Endothelial cell of umbilical vein (primary cell): ENCODE results near the gene MFAP4. TPM values are rescaled to one million over a fixed set of nuclear protein-coding genes. Genes with fewer than 3 reads are reported as not detected.

Experiments
- BruUV-seq: library from RNA; stranded (reverse); fragments of 400-500 nt; replicated peaks from 2 replicates; lab custom pipeline; 2021; lab: Mats Ljungman, UMichigan
- CTCF ChIA-PET: fragments of 300-600, 350-600 bp; sonication (Branson Sonifier 250); formaldehyde crosslinking; loops from one replicate; lab custom pipeline; 2021; ENCODE audit warnings: antibody characterized with exemption, inconsistent platforms; lab: Charles Lee
- POLR2A ChIA-PET: fragments of 300-600, 350-600 bp; sonication (Branson Sonifier 250); formaldehyde crosslinking; loops from one replicate; lab custom pipeline; 2021; ENCODE audit warnings: antibody characterized with exemption, inconsistent platforms; lab: Charles Lee
- DNase-seq: peaks from one replicate; pipeline ENCODE4 v3.0.0-alpha.2; 2011; ENCODE audit warnings: low read depth, low spot score
- FAIRE-seq: peaks from 2 replicates; lab custom pipeline; 2011; peaks lifted over from hg19 to GRCh38; lab: Jason Lieb, UNC
- H2AFZ ChIP-seq: 2 replicates; pipeline ENCODE4 v1.6.0; 2012; ENCODE audit warnings: low read depth, low read length, control low read depth, inconsistent platforms
- H3K27ac ChIP-seq: 2 replicates; pipeline ENCODE4 v1.5.1; 2011; ENCODE audit warnings: low read depth, mild to moderate bottlenecking, control low read depth, low read length, moderate library complexity; ENCODE audit not compliant: insufficient read depth
- H3K27me3 ChIP-seq, 2 experiments: 2 replicates each; pipeline versions ENCODE4 v1.6.0 to v1.6.1; 2011; ENCODE audit warnings: low read length in 2 of 2, mixed read lengths in 1 of 2; ENCODE audit not compliant: control insufficient read depth in 2 of 2, insufficient read depth in 2 of 2
- H3K36me3 ChIP-seq, 2 experiments: 2 replicates in 1 of 2; 3 replicates in 1 of 2; pipeline ENCODE4 v1.5.1; 2011; ENCODE audit warnings: low read length in 2 of 2, mild to moderate bottlenecking in 1 of 2, moderate library complexity in 1 of 2; ENCODE audit not compliant: control insufficient read depth in 2 of 2, insufficient read depth in 2 of 2; ENCODE audit errors: extremely low read depth in 1 of 2
- H3K4me1 ChIP-seq: 3 replicates; pipeline ENCODE4 v1.5.1; 2011; ENCODE audit warnings: mild to moderate bottlenecking, low read length; ENCODE audit not compliant: control insufficient read depth, insufficient read depth; ENCODE audit errors: extremely low read depth
- H3K4me2 ChIP-seq: 2 replicates; pipeline ENCODE4 v1.6.1; 2011; ENCODE audit warnings: low read length, control low read depth, mixed read lengths; ENCODE audit not compliant: insufficient read depth
- H3K4me3 ChIP-seq, 3 experiments: fragments of 200-600 bp in 1 of 3; sonication (generic), shearing (Covaris generic) in 1 of 3; replicated peaks in 1 of 3; 2 replicates each; pipeline ENCODE4 v1.5.1; 2011 to 2016; ENCODE audit warnings: control low read depth in 3 of 3, low read length in 3 of 3, mild to moderate bottlenecking in 2 of 3, inconsistent platforms in 1 of 3, low read depth in 1 of 3, moderate library complexity in 1 of 3; ENCODE audit not compliant: insufficient read depth in 1 of 3
- H3K79me2 ChIP-seq: 2 replicates; pipeline ENCODE4 v1.6.0; 2012; ENCODE audit warnings: low read length, inconsistent platforms; ENCODE audit not compliant: control insufficient read depth, insufficient read depth
- H3K9ac ChIP-seq: replicated peaks from 2 replicates; pipeline ENCODE3; 2011; ENCODE audit warnings: low read length, control low read depth; ENCODE audit not compliant: insufficient read depth; ENCODE audit errors: extremely low read depth
- H3K9me1 ChIP-seq: replicated peaks from 3 replicates; pipeline ENCODE4 v1.6.0; 2011; ENCODE audit warnings: mild to moderate bottlenecking, low read length; ENCODE audit not compliant: control insufficient read depth, insufficient read depth; ENCODE audit errors: extremely low read depth
- H3K9me3 ChIP-seq: replicated peaks from 2 replicates; pipeline ENCODE4 v1.5.1; 2012; ENCODE audit warnings: low read length, inconsistent platforms; ENCODE audit not compliant: control insufficient read depth, insufficient read depth
- H4K20me1 ChIP-seq: replicated peaks from 2 replicates; pipeline ENCODE3; 2011; ENCODE audit warnings: mild to moderate bottlenecking, low read length; ENCODE audit not compliant: control insufficient read depth, insufficient read depth; ENCODE audit errors: extremely low read depth
- CTCF ChIP-seq, 2 donors: IDR thresholded peaks; 1 replicate in 1 of 2; 2 replicates in 1 of 2; pipeline ENCODE4 v1.5.1; 2011; ENCODE audit warnings: low read length in 2 of 2, mild to moderate bottlenecking in 2 of 2, moderate library complexity in 2 of 2, control low read depth in 1 of 2, inconsistent platforms in 1 of 2, low read depth in 1 of 2; ENCODE audit not compliant: insufficient read depth in 1 of 2; ENCODE audit errors: extremely low read depth in 1 of 2
- EZH2 ChIP-seq: IDR thresholded peaks from 2 replicates; pipeline ENCODE4 v1.6.1; 2012; ENCODE audit warnings: borderline replicate concordance, low read depth, mild to moderate bottlenecking, moderate library complexity, low read length, inconsistent platforms; ENCODE audit not compliant: severe bottlenecking
- FOS ChIP-seq: IDR thresholded peaks from 2 replicates; pipeline ENCODE4 v1.6.1; 2011; ENCODE audit warnings: mild to moderate bottlenecking, low read length, moderate library complexity, borderline replicate concordance; ENCODE audit not compliant: insufficient read depth
- GATA2 ChIP-seq: IDR thresholded peaks from 2 replicates; pipeline ENCODE4 v1.7.0; 2011; ENCODE audit warnings: low read depth, mild to moderate bottlenecking, moderate library complexity, mixed read lengths, low read length; ENCODE audit not compliant: insufficient read length, insufficient read depth
- JUN ChIP-seq: IDR thresholded peaks from 2 replicates; pipeline ENCODE4 v1.6.1; 2011; ENCODE audit warnings: borderline replicate concordance, low read depth; ENCODE audit not compliant: insufficient read length, insufficient read depth
- MYC ChIP-seq: IDR thresholded peaks from one replicate; pipeline ENCODE4 v1.6.1; 2011; ENCODE audit warnings: mild to moderate bottlenecking, low read depth, low read length
- POLR2A ChIP-seq: IDR thresholded peaks from 2 replicates; pipeline ENCODE4 v1.6.1; 2012; ENCODE audit warnings: low read depth, mild to moderate bottlenecking, control low read depth, low read length
- POLR2AphosphoS5 ChIP-seq: IDR thresholded peaks from 2 replicates; pipeline ENCODE4 v1.6.1; 2012; ENCODE audit warnings: low read depth, mild to moderate bottlenecking, control low read depth, low read length, moderate library complexity; ENCODE audit not compliant: insufficient read depth
- dilution Hi-C: fragments of 300-500 bp; cut with MboI; formaldehyde crosslinking; loops from one replicate; pipeline ENCODE4 v1.15.0; 2019; ENCODE audit warnings: low sequenced_read_pairs; ENCODE audit not compliant: extremely low pct_ligation_motif_present
- intact Hi-C: fragments of 100-400 bp; cut with micrococcal nuclease; formaldehyde crosslinking; loops from one replicate; pipeline ENCODE4 v1.10.0; 2022
- polyA plus RNA-seq, 4 experiments: library from polyadenylated mRNA; depleted of rRNA in 3 of 4; stranded (reverse) in 3 of 4; unstranded in 1 of 4; fragments of >200 nt; gene quantifications; 2 replicates each; pipeline versions ENCODE4 v1.2.1 to v1.2.3, GENCODE V29; 2011 to 2012; ENCODE audit warnings: missing spikeins in 1 of 4
- total RNA-seq: library from RNA; stranded (reverse); gene quantifications from 2 replicates; pipeline ENCODE4 v1.2.3, GENCODE V29; 2021
- TF ChIP-seq, protein P1 (sequence below): IDR thresholded peaks from 2 replicates; pipeline ENCODE4 v1.6.1; 2011; ENCODE audit not compliant: insufficient read depth, insufficient read length

MFAP4 gene
- total and polyA plus RNA-seq, 2 donors (not counting 3 experiments of a cell fraction or from before 2014, with no cell fraction given), result not detected

GRCh38 chr17:19387921-19388521 is 1.0 kb upstream of the MFAP4 start:
- H2AFZ ChIP-seq, result no peak overlapping the region
- no peak overlapping the region for H3K9ac ChIP-seq
- dilution Hi-C loops (no loop called here), intact Hi-C loops (no loop called here)
- no peaks in the 10 kb centered on the region for H3K9me1 ChIP-seq
- no peaks in the 10 kb centered on the region for H3K4me1 ChIP-seq
- ChIA-PET CTCF (interaction anchor here (1.1 to 1.5 kb wide), 3 partner anchors 10 to 59 kb away, joined by 3 to 4 read pairs (median 4); partner anchors contain the start of gene MAPK7), POLR2A (no interaction called here)
- no peak overlapping the region for H3K4me2 ChIP-seq
- H4K20me1 ChIP-seq, result no peaks in the 10 kb centered on the region
- no peaks in the 10 kb centered on the region for H3K79me2 ChIP-seq
- TSS peak; percentile 5 for BruUV-seq
- H3K27me3 ChIP-seq, result peaks cover 9 to 16% of the 10 kb centered on the region in 2 experiments
- no peak for DNase-seq
- no peak overlapping the region for H3K4me3 ChIP-seq
- no peak for FAIRE-seq
- TF ChIP-seq, protein P1, sequence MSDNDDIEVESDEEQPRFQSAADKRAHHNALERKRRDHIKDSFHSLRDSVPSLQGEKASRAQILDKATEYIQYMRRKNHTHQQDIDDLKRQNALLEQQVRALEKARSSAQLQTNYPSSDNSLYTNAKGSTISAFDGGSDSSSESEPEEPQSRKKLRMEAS, result no peak
- no peak for TF ChIP-seq FOS
- TF ChIP-seq JUN, result no peak
- TF ChIP-seq GATA2, result no peak
- TF ChIP-seq EZH2, result no peak
- no peak for TF ChIP-seq POLR2A
- TF ChIP-seq MYC, result no peak
- no peak for TF ChIP-seq CTCF (IDR thresholded peaks at IDR 0.05; ENCODE audit: extremely low read depth in 1 of 2, insufficient read depth in 1 of 2, low read depth in 1 of 2, low read length in 2 of 2)
- no peak for TF ChIP-seq POLR2AphosphoS5
- no peaks in the 10 kb centered on the region for H3K9me3 ChIP-seq
- H3K27ac ChIP-seq, result no peak overlapping the region
- H3K36me3 ChIP-seq, result peaks cover 0 to 14% of the 10 kb centered on the region in 2 experiments
